HFFc6 (cell line): ENCODE data around the gene ATF7IP. TPM values are rescaled to one million over a fixed set of nuclear protein-coding genes. Genes with fewer than 3 reads are reported as not detected.

Experiments
- DNase-seq: peaks from one replicate; pipeline ENCODE4 v3.0.0-alpha.2; 2018
- H3K27ac Mint-ChIP-seq: 2 replicates; pipeline ENCODE4 v1.8.0; 2020; ENCODE audit warnings: mild to moderate bottlenecking, mixed read lengths
- H3K27me3 Mint-ChIP-seq: 2 replicates; pipeline ENCODE4 v1.8.0; 2021; ENCODE audit warnings: mild to moderate bottlenecking, moderate library complexity, mixed read lengths; ENCODE audit not compliant: insufficient read depth
- H3K36me3 Mint-ChIP-seq: 2 replicates; pipeline ENCODE4 v1.8.0; 2021; ENCODE audit warnings: low read depth, mixed read lengths
- H3K4me1 Mint-ChIP-seq: 2 replicates; pipeline ENCODE4 v1.8.0; 2020; ENCODE audit warnings: low read depth, mixed read lengths
- H3K4me3 Mint-ChIP-seq: 2 replicates; pipeline ENCODE4 v1.8.0; 2020; ENCODE audit warnings: mild to moderate bottlenecking, moderate library complexity, mixed read lengths
- H3K9me3 Mint-ChIP-seq: 2 replicates; pipeline ENCODE4 v1.8.0; 2020; ENCODE audit warnings: mild to moderate bottlenecking, mixed read lengths
- CTCF ChIP-seq: fragments of 200-600 bp; sonication (generic); IDR thresholded peaks from 2 replicates; pipeline ENCODE4 v1.5.0; 2021; ENCODE audit warnings: antibody characterized with exemption, mild to moderate bottlenecking
- total RNA-seq, 6 experiments: library from RNA; stranded (reverse); fragmentation: NEBNext Ultra II Directional; extraction: Animal tissue kit (Norgen Biotek cat#: 25700); gene quantifications; 2 replicates in 1 of 6; 3 replicates in 5 of 6; pipeline ENCODE4 v1.2.3, GENCODE V29; 2021

The ATF7IP gene
- total RNA-seq, 6 experiments from 2014 or later = 38.3 to 47.3 (median 41.7) TPM

DNA sequence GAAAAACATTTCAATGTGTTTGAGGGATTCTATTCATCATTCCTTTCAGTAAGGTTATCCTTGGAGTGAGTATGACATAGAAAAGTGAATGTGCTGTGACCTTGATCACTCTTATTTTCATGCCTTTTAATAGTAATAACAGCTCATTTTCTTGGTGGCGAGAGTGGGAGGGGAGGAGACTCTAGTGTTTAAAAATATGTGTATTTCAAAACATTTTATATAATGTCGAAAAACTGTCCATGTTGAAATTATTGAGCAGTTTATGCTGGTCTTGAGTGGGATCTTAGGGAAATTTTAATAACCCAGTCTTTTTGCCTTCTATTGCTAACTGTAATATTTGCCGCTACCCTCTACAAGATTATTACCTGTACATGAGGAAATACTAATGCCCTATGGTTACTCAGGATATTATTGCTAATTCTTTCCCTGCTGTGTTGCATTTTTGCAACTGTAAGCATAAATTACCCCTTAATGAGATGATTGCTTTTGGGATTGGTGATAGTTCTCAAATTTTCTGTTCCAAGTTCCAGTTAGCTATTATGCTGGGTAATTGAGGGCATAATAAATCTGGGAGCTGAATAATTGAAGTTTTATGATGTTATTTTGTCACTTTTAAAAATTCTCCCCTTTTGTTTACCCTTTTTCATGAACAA is 21.9 kb downstream of the ATF7IP start:
- Mint-ChIP-seq H3K27me3 (no peaks in the 10 kb centered on the region), H3K9me3 (no peaks in the 10 kb centered on the region), H3K36me3 (peaks cover 24% of the 10 kb centered on the region), H3K4me1 (peaks cover 52% of the 10 kb centered on the region), H3K27ac (no peak overlapping the region), H3K4me3 (0 out of 2 replicates have a peak overlapping the region, but pooled peaks have one; percentile 11)
- DNase-seq = no peak
- TF ChIP-seq CTCF = no peak

DNA sequence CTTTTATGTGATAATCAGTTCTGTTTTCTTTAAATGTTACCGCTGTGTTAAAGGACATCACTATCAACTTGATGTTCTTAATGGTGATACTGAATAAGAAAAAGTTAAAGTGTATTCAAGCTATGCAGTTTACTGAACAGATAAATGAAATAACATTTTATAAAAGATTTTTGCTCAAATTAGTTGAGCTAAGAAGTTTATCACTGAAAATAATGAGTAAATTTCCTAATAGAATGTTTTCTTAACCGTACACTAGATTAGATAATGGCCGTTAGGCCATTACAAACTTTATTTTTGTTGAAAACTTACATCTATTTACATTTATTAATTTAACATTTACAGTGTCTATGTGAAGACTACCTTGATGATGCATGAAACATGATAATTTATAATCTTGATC is 25.0 kb downstream of the ATF7IP start:
- peaks cover 53% of the 10 kb centered on the region for H3K4me1 Mint-ChIP-seq
- H3K9me3 Mint-ChIP-seq = no peaks in the 10 kb centered on the region
- H3K27me3 Mint-ChIP-seq = no peaks in the 10 kb centered on the region
- no peak overlapping the region for H3K4me3 Mint-ChIP-seq
- TF ChIP-seq CTCF = no peak
- H3K36me3 Mint-ChIP-seq = peaks cover 29% of the 10 kb centered on the region
- no peak overlapping the region for H3K27ac Mint-ChIP-seq
- DNase-seq = no peak

GRCh38 chr12:14390870-14391530 is 25.5 kb downstream of the ATF7IP start:
- Mint-ChIP-seq H3K4me3 (no peak overlapping the region), H3K4me1 (peaks cover 56% of the 10 kb centered on the region), H3K36me3 (peaks cover 29% of the 10 kb centered on the region), H3K27ac (peak overlapping the region; percentile 29), H3K27me3 (no peaks in the 10 kb centered on the region; the same call in 1 of the 2 replicates), H3K9me3 (no peaks in the 10 kb centered on the region)
- TF ChIP-seq CTCF = no peak
- DNase-seq = no peak

- Mint-ChIP-seq H3K36me3 (peaks cover 28% of the 10 kb centered on the region), H3K4me1 (peaks cover 67% of the 10 kb centered on the region), H3K27me3 (no peaks in the 10 kb centered on the region; the same call in 1 of the 2 replicates), H3K4me3 (no peak overlapping the region; the same call in 1 of the 2 replicates), H3K9me3 (no peaks in the 10 kb centered on the region), H3K27ac (peak overlapping the region; percentile 49)
- no peak for DNase-seq
- TF ChIP-seq CTCF = no peak
These were observed 28.3 kb downstream of the ATF7IP start for GRCh38 chr12:14393751-14394150.

DNA sequence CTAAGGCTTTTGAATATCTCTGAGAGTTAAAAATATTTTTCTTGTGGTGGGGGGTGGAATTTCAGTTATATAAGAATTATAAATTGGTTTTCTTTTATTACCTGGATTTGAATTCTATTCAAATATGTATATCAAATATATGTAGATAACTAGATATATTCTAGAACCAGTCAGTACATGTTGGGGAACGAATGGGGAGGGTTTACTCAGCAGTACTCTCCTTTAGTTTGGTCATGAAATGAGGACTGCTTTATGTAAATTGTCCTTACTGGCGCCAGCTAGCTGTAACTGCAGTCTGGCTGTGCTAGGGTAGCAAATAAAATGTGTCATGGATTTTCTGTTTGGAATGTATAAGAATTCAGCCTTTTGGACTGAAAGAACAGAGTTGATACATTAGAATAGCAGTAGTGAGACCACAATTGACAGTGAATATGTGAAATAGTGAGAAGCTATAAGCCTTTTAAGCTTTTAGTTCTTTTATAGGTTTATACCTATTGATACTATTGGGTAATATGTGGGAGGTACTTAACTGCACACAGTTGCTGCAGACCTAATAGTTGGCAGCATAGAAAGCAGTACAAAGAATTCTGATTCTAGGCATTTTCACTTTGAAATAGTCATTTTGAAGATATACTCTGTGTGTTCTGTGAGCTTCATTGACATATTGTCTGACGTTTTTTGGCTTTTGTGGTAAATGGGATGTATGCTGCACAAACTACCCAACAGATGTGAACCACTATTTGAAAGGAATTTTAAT is 29.0 kb downstream of the ATF7IP start:
- peak; percentile 39; the same call in 1 of the 2 replicates for TF ChIP-seq CTCF
- peaks cover 22% of the 10 kb centered on the region for H3K36me3 Mint-ChIP-seq
- peaks cover 69% of the 10 kb centered on the region for H3K4me1 Mint-ChIP-seq
- peak overlapping the region; percentile 21; the same call in 1 of the 2 replicates for H3K4me3 Mint-ChIP-seq
- peak; percentile 76 for DNase-seq
- peak overlapping the region; percentile 49 for H3K27ac Mint-ChIP-seq
- no peaks in the 10 kb centered on the region for H3K9me3 Mint-ChIP-seq
- peaks cover 1% of the 10 kb centered on the region for H3K27me3 Mint-ChIP-seq
